HG03439 (cell line): ENCODE results near the gene SHH.

Experiments
- ATAC-seq: cut with Tn5 transposase; IDR thresholded peaks from one replicate; pipeline ENCODE4 v1.9.1; 2021; ENCODE audit warnings: mild to moderate bottlenecking, moderate library complexity; ENCODE audit not compliant: unreplicated experiment

The SHH gene

DNA sequence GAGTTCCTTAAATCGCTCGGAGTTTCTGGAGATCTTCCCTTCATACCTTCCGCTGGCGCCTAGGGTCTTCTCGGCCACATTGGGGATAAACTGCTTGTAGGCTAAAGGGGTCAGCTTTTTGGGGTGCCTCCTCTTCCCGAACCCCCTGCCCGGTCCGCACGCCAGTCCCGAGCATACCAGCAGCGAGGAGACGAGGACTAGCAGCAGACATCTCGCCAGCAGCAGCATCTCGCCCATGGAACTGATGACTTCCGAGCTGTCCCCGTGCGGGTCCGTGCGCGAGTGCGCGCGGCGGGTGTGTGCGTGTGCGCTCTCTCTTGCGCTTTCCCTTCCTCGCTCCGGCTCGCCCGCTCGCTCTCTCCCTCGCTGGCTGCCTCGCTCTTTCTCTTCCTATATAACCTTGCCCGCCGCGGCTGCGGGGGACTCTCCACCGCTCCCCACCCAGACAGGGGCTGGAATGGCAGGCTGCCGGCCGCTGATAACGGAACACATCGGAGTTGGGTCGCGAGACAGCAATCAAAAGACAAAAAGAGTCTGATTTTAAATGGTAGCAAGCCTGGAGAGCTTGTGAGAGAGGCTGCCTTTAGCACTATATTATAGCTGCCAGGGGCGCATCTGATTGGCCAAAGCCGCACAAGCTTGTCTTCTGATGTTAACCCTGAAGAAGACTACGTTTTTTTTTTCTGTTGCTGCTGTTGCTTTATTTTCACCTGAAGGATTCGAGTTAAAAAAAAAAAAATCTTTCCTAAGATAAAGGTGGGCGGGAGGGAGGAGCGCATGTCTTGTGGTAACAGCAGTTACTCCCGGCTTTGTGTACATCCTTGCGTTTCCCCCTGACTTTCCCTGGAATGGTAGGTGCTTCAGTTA is at the start of gene SHH:
Gene SHH (minus strand): TSS at position 569 of the 867 bp plus-strand sequence. CDS start 341 bp downstream, at position 228.
- no peak for ATAC-seq

DNA sequence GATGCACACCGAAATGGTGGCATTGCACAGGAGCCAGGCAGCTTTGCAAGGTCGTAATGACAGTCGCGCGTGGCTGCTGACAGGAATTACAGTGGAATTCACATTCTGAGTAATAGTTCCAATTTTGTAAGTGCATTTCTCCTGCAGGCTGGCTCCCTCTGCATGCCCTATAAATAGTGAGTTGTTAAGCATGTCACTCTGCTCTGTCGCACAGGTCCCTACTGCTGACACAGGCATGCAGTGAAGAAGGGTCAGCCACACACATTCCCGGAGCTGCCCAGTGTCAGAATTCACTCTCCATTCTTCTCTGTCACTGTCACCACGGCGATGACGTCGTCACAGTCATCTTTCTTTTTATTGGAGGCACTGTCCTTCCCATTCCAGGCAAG is 49.2 kb upstream of the SHH start:
- no peak for ATAC-seq

DNA sequence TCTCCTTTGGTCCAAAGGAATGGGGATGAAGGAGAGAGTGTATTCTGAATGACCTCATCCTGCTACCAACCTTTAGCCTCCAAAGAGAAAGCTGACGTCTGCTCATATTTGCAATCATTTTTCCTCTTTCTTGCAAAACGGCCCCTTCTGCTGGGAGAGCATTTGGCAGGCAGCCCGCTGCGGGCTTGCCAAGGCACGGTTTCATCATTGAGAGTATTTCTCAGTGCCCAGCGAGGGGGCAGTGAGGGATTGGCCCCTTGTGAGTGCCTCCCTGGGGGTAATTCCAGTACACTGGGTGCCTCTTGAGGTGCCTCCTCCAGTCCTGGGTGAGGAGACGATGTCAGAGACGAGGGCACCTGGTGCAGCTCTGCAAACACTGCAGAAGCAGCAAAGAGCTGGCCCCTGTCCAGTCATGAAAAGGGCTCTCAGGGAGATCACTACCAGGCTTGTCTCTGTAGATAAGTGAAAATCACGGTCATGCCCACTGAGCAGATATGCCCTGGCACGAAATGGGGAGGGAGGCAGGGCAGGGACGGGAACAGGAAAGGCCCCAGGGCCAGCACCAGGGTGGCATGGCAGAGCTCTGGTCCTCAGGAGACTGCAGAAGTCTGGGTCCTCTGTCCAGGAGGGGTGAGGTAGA is 48.7 kb upstream of the SHH start:
- ATAC-seq: no peak

DNA sequence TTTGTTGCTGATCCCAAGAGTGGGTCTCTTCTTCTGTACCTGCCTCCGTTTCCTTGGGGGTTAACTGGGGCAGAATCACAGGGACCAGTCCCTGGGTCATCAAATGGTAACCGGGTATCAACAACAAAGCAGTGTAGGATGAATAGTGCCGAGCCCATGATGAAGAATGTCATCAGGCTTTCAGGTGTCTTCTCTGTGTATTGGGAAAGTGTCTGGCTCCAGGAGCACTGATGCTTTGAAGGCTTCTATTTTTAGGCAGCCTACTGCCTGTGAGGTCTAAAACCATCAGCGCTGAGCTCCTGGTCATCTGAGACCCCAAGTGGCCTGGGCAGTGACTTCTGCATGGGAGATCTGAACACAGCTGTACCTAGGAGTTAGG is 48.2 kb upstream of the SHH start:
- no peak for ATAC-seq

DNA sequence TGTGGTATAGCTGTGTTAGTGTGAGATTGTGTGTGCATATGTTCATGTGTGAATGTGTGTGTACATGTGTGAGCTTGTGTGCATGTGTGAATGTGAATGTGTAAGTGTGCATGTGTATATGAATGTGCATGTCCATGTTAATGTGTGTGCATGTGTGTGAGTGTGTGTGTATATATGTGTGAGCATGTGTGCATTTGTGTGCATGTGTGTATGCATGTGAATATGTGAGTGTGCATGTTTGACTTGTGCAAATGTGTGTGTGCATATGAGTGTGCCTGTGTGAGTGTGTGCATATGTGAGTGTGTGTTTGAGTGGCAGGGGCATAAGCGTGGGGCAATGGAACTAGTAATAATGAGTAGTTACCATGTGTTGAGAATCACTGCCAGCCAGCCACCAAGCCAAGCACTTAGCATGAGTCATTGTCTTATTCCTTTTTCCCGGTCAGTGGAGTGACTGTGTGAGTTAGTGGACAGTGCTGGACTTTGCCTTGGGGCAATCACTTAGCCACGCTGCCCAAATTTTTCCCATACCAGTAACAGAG is 46.3 kb upstream of the SHH start:
- no peak for ATAC-seq

DNA sequence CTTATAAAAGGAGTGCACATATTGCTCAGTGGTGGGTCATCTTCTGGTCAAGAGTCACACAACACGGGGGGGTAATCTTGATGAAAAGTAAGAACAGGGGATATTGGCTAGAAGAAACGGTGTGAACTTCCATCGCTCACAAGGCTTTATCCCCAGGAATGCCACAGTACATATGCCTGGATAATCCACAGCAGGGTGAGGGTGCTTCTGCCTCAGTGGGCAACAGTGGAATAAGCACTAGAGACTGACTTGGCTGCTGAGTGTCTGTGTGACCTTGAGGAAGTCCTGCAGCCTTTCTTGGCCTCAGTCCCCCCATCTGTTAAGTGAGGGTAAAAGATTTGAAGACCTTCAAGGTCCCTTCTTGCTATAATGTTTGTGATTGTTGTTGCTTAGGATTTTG is 44.9 kb upstream of the SHH start:
- ATAC-seq: no peak

DNA sequence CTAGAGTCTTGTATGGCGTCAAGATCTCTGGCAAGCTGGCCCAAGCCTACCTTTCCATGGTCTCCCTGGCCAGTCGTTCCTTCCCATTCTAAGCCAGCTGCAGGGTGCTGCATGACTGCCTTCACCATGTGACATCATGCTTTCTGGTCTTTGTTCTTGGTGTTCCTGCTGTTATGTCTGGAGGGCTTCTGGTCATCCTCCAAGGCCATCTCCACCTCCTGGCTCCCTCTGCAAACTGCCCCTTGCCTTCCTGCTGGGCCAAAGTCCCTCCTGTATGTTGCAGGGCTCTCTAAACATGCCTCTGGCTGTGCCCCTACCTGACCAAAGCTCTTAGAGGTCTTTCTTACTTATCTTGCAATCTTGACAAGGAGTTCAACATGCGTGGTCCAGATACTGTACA is 44.4 kb upstream of the SHH start:
- ATAC-seq: no peak

DNA sequence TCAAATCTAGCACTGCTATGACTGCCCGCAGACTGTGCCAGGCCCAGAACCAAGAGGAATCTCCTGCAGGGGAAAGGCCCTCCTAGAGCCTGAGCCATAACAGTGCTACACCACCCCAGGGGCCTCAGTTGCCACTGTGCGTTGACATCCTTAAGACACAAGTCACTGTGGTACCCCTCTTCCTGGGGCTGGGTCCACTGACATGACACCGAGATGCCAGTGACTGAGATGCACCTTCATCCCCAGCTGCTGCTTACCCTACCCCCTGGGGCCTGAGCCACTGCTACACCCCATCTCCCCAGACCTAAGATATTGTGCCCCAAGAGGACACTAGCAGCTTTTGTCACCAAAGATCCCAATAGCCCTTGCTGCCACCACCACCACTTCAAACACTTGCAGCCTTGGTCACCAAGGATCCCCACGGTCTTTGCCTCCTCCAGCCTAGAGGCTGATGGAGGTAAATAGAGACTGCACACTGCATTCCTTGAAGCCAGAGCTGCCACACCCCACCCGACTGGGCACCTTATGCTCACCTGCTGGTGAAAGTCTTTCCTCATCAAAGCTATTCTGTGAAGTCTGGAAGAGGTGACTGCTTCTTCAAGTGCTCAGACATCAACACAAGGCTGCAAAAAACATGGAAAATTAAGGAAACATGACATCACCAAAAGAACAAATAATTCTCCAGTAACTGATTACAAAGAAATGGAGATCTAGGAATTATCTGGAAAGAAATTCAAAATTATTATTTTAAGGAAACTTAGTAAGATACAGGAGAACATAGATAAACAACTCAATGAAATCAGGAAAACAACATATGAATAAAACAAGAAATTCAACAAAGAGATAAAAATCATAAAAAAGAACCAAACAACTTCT is 40.4 kb upstream of the SHH start:
- ATAC-seq: no peak

DNA sequence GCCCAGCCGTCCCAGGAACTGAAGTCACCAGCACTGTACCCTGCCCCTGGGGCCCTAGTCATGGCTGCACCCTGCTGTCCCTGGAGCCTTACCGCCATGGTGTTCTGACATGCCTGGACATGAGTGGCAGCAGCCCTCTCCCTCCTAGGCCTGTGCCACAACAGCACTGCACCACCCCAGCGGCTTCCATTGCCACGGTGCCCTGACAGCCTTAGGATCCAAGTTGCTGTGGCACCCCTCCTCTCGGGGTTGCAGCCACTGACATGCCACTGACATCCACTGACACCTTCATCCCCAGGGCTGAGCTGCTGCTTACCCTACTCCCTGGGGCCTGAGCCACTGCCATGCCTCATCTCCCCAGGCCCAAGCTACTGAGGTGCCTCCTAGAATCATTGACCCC is 39.6 kb upstream of the SHH start:
- ATAC-seq: no peak

DNA sequence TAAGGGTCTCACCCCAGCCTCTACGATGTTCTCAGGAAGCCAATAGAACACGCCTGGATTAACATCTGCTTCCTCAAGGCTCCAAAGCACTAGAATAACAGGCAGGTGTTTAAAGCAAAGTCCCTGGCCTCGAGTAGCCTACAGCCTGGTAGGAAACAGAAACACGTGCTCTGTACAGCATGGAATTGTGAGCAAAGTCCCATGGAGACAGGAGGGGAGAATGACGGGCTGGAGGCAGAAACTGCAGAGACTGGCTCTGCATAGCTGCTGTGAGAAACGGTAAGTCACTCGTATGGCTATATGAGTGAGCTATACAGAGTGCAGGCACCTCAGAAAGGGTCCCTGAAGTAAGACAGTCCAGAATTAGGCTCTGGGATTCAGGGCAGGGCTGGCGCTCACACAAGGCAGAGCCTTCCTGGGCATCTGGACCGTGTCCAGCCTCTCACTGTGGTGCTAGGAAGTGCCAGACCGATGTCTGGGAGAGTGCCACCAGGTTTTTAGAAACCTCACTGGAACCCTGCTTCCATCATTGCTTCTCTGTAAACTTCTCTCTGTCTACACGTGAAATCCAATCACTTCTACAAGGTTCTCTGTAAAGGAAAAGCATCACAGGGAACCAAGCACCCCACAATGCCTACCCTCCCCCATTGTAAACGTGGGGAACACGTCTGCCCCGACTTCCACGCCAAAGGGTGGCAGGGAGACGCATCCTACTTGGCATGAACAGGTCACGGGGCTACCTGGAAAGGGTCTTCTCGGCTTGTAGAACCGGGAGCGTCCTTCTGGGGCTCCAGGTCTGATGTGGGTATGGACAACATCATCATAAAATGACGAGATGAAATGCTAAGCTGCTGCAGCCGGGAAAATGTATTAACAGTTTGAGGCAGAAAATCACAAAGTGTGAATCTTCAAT is 38.8 kb upstream of the SHH start:
- no peak for ATAC-seq

DNA sequence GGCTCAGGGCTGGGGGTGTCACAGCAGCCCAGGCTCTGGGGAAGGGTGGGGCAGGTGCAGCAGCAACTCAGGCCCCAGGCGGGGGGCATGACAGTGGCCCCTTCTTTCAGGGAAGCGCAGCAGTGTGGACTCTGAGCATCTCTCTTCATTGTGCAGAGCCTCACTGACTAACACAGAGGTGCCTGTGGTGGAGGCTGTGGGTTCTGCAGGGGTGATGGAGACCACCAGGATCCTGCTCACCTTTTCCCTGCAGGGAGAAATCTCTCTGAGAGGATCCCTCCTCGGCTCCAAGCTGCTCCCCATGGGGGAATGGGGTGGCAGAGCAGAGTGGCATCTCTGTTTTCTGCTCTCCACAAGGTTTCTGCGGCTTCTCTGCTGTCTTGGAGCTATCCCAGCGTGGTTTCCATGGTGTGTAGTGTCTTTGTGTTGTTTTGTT is 37.8 kb upstream of the SHH start:
- ATAC-seq: no peak

DNA sequence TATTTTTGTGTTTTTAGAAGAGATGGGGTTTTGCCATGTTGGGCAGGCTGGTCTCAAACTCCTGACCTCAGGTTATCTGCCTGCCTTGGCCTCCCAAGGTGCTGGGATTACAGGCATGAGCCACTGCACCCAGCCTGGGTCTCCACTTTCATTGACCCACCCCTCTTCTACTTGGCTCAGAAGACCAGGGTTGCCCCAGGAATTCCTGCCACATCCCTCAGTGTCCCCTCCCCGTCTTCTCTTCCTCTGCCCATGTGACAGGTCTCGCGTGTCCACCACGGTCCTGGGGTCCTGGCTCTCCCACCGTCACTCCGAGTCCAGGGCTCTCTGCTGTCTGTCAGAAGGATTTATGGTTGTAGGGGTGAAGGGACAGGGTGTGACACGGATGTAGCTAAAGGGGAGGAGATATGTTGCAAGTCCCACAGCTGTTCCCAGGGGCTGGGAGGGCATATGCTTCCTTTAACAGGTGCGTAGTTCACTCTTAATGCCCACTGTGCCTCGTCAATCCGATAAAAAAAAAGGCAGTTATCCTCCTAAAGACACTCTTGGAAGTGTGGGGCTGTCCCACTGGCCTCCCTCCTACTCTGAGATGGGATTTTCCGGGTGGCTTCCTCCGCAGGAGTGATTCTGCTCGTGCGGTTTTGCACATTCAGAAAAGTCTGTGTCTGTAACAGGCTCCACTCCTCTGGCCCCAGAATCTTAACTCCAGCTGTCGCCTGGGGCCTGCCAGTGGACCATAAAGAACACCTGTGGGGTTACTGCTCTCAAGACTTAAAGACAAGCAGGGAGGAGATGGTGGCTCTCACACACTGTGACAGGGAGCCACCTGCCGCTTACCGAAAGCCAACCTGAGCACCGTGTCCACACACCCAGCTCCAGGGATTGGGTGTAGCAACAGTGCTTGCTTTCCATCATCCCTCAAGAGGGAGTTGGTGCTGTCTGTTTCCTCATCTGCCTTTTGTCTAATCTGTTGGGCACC is 36.7 kb upstream of the SHH start:
- no peak for ATAC-seq

DNA sequence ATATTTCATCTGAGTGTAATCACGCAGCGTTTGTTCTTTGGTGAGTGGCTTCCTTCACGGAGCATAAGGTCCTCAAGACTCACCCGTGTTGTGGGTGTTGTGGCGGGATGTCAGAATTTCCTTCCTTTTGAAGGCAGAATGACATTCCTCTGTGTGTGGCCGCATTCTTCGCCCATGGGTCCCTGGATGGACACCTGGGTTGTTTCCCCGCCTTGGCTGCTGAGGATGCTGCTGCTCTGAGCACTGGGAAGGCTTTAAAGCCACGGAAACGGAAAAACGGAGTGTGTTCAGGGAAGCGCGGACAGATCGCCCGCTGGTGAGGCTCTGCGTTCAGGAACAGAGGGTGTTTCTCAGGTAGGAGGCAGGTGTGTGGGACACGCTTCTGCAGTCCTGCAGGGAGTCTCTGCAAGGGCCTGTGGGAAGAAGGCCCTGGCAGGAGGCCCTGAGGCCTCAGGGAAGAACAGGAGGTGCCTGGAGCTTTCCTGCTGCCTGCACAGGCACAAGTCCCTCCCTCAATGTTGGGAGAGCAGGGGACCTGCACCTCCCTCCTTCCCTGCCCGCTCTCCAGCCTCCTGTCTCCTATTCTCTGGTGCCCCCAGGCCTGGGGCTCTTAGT is 35.7 kb upstream of the SHH start:
- no peak for ATAC-seq

DNA sequence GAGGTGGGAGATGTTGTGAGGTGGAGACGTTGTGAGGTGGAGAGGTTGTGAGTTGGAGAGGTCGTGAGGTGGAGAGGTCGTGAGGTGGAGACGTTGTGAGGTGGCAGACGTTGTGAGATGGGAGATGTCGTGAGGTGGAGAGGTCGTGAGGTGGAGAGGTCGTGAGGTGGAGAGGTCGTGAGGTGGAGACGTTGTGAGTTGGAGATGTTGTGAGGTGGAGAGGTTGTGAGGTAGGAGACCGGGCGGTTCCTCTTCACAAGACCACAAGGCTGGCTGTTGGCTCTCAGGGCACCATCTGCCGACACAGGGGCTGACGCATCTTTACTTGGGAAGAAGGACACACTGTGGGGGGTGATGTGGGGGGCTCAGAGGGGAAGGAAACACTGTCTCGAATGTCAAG is 34.7 kb upstream of the SHH start:
- no peak for ATAC-seq

DNA sequence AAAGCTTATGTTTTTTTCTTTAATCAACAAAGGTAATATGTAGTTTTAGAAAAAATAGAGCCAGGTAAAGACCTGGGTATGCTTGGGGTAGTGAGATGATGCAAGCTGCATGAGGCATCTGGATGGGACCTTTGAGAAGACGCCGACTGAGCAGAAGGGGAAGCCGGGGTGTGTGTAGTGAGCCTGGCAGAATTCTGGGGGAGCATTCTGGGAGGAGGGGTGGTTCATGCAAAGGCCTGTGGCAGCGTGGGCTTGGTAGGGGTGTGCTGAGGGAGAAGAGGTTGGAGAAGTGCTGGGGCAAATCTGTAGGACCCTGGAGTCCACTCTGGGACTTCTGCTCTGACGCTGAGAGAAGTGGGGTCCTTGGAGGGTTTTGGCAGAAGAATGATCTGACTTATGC is 33.9 kb upstream of the SHH start:
- ATAC-seq: no peak

DNA sequence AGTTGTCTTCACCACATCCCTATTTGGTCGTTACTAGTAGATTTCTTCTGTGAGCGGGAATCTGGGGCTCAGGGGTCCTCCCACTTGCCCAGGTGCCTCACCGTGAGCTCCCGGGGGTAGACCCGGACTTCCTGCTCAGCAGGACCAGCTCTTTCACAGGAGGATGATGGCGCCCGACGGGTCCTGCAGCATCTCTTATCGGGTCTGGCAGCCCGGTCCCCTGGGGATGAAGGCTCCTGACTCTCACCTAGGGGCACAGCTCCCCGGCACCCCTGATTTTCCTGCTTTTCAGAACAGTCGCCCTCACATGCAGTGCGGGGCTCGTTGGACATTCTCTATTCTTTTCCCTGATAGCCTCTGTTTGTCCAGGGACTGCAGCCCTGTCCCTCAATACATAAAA is 33.0 kb upstream of the SHH start:
- ATAC-seq: no peak

DNA sequence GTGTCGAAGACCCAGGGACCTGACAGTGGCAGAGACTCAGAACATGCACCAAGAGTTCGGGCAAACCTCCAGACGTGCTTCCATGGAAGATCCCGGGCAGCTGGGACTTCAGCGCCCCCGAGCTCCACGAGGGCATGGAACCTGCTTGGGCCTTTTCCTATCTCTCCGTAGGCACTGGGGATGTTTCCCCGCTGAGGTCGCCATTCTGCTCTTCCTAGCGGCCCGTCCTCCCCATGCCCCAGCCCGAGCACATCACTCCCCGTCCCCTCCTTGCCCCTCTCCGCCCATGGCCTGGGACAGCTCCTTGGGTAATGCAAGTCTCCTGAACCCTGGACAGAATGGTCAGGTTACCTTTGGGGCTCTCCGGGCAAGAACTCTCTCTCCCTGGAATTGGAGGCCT is 32.3 kb upstream of the SHH start:
- no peak for ATAC-seq

DNA sequence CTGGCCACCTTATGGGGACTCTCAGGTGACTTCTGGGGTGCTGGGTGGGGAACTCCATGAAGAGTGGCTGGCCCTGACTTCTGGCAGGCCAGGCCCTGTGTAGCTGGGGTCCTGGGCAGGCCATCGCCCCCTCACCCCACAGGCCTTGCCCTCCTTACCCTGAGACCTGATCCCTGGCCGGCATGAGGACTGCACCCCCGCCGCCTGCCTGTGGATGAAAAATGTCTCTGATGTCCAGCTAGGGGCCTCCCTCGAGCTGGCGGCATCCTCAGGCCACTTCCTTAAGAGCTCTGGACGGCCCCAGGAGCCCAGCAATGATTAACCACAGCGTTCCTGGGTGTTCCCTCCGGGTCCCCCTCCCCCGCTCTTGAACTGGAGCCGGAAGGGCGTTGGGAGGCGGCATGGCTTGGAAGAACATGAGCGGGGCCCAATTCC is 31.8 kb upstream of the SHH start:
- no peak for ATAC-seq
